Uterus (tissue), 4 donors: ENCODE data around the gene DNAJC18. TPM values are rescaled to one million over a fixed set of nuclear protein-coding genes. Genes with fewer than 3 reads are reported as not detected.

Experiments used
- DNase-seq, 2 donors: peaks; one replicate each; pipeline ENCODE4 v3.0.0-alpha.2; 2019 to 2020
- H3K27ac ChIP-seq, 2 donors: fragments of 200-600 bp; sonication (generic); 1 replicate in 1 of 2; 2 replicates in 1 of 2; pipeline ENCODE4 v1.5.1; 2016 to 2018
- H3K27me3 ChIP-seq, 2 donors: fragments of 200-600 bp; sonication (generic); one replicate each; pipeline ENCODE4 v1.5.1; 2018 to 2019; ENCODE audit warnings: control low read depth in 1 of 2
- H3K36me3 ChIP-seq, 2 donors: fragments of 200-600 bp; sonication (generic); one replicate each; pipeline ENCODE4 v1.5.1; 2019; ENCODE audit warnings: control low read depth in 1 of 2
- H3K4me1 ChIP-seq, 2 donors: fragments of 200-600 bp; sonication (generic); one replicate each; pipeline ENCODE4 v1.5.1; 2018 to 2019; ENCODE audit warnings: control low read depth in 1 of 2
- H3K4me3 ChIP-seq, 2 donors: fragments of 200-600 bp; sonication (generic); 1 replicate in 1 of 2; 2 replicates in 1 of 2; pipeline ENCODE4 v1.5.1; 2018 to 2019; ENCODE audit warnings: mild to moderate bottlenecking in 1 of 2
- H3K9me3 ChIP-seq, 2 donors: fragments of 200-600 bp; sonication (generic); one replicate each; pipeline ENCODE4 v1.5.1; 2019; ENCODE audit warnings: control low read depth in 1 of 2
- POLR2A ChIP-seq, 2 donors: fragments of 450-650 bp; IDR thresholded peaks; one replicate each; pipeline ENCODE4 v1.6.1; 2016; ENCODE audit warnings: antibody characterized with exemption in 2 of 2, mild to moderate bottlenecking in 1 of 2, moderate library complexity in 1 of 2
- intact Hi-C: fragments of 100-400 bp; cut with DNase I; formaldehyde crosslinking; loops from one replicate; pipeline ENCODE4 v1.15.1; 2023; ENCODE audit warnings: low total_unique reads
- total RNA-seq, 4 donors: library from RNA; depleted of rRNA in 3 of 4; stranded (reverse); fragments of >200 nt in 3 of 4; gene quantifications; one replicate each; pipeline versions ENCODE4 v1.1.0 to v1.2.4, GENCODE V29; 2014 to 2023
- TF ChIP-seq, protein P1 (sequence below), 4 experiments: fragments of 200-600 bp in 2 of 4; fragments of 450-650 bp in 2 of 4; sonication (generic) in 2 of 4; IDR thresholded peaks; one replicate each; pipeline ENCODE4 v1.5.1; 2016 to 2019; ENCODE audit warnings: antibody characterized with exemption in 4 of 4, mild to moderate bottlenecking in 2 of 4, moderate library complexity in 1 of 4
- donor health status: DM: yes; HTN: yes; CAD: no.

DNAJC18 gene
- total RNA-seq, 4 donors from 2014 or later, result 3.1 to 21.6 (median 12.6) TPM

DNA sequence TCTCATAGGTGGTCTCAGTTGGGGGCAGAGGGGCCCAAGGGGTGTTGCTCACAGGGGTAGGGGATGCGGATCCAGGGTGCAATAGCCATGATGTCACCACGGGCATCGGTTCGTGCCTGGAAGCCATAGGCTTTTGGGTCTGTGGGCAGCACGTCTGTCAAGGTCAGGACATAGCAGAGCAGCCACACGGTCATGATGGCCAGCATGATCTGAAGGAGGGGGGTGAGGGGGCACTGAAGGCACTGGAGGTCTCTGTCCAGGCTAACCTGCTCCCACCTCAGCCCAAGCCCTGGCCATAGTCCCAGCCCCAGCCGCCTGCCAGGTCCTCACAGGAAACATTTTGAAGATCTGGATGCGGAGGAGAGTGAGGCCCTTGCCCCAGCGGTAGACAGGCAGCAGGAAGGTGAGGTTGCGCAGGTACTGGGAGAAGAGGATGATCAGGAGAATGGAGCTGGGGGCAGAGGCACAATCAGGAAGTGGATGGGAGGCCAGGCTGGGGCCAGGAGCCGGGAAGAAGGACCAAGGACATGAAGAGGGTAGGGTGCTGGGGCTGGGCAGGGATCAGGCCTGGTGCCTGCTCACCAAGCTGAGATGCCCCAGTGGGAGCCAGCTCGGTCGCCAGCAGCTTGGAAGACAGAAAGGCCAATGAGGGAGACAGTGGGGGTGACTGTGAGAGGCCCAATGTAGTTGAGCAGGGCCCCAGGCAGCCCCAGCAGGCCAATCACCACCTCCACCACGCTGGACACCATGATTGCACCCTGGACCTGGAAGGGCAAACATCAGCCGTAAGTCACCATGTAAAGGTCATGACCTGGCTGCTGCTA is 59.5 kb downstream of the DNAJC18 start:
- DNase-seq, result no peak
- no peaks in the 10 kb centered on the region for H3K36me3 ChIP-seq
- intact Hi-C loops, result no loop called here

DNA sequence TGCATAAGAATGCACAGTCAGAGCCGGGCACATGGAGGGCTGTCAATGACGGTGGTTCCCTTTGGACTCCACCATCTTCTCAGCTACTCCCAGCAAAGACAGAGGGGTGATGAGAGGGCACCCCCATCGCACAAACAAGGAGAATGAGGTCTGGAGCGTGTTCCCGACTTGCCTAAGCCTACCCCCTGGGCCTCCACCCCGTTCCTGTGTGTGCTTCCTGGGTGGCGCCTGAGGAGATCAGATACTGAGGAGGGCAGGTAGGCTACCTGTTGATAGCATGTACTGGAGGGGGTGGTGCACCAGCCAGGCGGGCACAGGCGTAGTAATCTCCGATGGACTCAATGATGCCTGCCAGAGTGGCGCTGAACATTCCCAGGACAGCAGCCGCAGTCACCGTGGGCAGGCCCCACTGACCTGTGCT is 60.4 kb downstream of the DNAJC18 start:
- DNase-seq, result peak in 1 of 2 donors; percentile 3
- no peak for TF ChIP-seq POLR2A (IDR thresholded peaks at IDR 0.05)
- TF ChIP-seq, protein P1, sequence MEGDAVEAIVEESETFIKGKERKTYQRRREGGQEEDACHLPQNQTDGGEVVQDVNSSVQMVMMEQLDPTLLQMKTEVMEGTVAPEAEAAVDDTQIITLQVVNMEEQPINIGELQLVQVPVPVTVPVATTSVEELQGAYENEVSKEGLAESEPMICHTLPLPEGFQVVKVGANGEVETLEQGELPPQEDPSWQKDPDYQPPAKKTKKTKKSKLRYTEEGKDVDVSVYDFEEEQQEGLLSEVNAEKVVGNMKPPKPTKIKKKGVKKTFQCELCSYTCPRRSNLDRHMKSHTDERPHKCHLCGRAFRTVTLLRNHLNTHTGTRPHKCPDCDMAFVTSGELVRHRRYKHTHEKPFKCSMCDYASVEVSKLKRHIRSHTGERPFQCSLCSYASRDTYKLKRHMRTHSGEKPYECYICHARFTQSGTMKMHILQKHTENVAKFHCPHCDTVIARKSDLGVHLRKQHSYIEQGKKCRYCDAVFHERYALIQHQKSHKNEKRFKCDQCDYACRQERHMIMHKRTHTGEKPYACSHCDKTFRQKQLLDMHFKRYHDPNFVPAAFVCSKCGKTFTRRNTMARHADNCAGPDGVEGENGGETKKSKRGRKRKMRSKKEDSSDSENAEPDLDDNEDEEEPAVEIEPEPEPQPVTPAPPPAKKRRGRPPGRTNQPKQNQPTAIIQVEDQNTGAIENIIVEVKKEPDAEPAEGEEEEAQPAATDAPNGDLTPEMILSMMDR (IDR thresholded peaks at IDR 0.05), result no peak
- no peaks in the 10 kb centered on the region for H3K4me1 ChIP-seq
- intact Hi-C loops, result no loop called here
- no peaks in the 10 kb centered on the region for H3K36me3 ChIP-seq
- no peaks in the 10 kb centered on the region for H3K27me3 ChIP-seq
- H3K4me3 ChIP-seq, result no peak overlapping the region
- H3K27ac ChIP-seq, result no peak overlapping the region
- H3K9me3 ChIP-seq, result no peaks in the 10 kb centered on the region

More for the DNA sequence above, 59.5 kb downstream of the DNAJC18 start:
- Histone ChIP-seq H3K4me1 (no peaks in the 10 kb centered on the region), H3K9me3 (no peaks in the 10 kb centered on the region), H3K27ac (no peak overlapping the region), H3K4me3 (no peak overlapping the region), H3K27me3 (no peaks in the 10 kb centered on the region)
- no peak for TF ChIP-seq POLR2A (IDR thresholded peaks at IDR 0.05)
- TF ChIP-seq, protein P1 (IDR thresholded peaks at IDR 0.05), result no peak

DNA sequence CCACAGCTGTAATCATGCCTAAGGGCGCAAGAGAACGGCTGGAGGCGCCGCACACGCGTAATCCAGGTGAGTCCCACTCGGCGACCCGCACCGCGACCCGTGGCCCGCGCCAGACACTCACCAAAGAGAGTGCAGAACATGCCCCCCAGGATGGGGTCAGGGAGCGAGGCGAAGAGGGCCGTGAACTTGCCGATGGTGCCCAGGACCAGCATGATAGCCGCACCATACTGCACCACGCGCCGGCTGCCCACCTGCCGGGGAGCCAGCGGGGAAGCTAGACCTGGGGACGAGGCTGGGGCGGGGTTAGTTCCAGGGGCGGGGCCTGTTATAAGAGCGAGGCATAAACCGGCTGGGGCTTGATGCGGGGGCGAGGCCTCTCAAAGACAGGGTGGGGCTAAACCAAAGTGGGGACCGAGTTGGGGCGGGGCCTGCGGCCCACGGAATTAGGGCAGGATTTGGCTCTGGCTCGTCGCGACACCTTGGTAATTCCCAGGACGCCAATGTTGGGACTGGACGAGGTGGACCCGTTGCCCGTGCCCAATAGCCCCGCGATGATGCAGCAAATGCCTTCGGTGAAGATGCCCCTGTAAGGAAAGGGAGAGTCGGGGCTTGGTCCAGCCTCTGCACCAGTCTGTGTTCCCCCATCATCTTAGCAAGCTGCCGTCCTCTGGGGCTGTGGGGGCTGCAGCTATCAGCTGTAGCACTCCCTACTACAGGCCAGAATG is 61.1 kb downstream of the DNAJC18 start:
- H3K4me1 ChIP-seq, result no peaks in the 10 kb centered on the region
- H3K36me3 ChIP-seq, result no peaks in the 10 kb centered on the region
- no peaks in the 10 kb centered on the region for H3K9me3 ChIP-seq
- H3K27me3 ChIP-seq, result no peaks in the 10 kb centered on the region
- DNase-seq, result peak in 1 of 2 donors; percentile 14
- TF ChIP-seq, protein P1 (IDR thresholded peaks at IDR 0.05), result no peak
- TF ChIP-seq POLR2A (IDR thresholded peaks at IDR 0.05), result no peak
- no peak overlapping the region for H3K27ac ChIP-seq
- intact Hi-C loops, result no loop called here
- no peak overlapping the region for H3K4me3 ChIP-seq

DNA sequence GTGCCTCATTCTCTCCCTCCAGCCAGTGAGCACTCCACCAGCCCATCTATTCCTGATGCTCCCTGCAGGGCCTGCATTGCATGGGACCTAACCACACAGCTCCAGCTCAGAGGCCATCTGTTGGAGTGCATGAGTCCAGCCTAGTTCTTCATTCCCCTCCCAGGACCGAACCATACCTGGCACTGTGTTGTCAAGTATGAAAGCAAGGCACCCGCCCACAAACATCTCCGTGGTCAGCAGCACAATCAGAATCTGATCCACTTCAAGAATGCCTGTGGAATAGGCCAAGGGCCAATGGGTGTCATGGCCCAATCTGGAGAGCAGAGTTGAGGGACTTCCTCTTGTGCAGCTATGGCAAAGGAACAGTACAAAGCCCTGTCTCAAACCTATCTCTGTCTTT is 62.1 kb downstream of the DNAJC18 start:
- Histone ChIP-seq H3K27me3 (no peaks in the 10 kb centered on the region), H3K4me3 (no peak overlapping the region), H3K27ac (no peak overlapping the region), H3K9me3 (no peaks in the 10 kb centered on the region), H3K36me3 (no peaks in the 10 kb centered on the region), H3K4me1 (no peaks in the 10 kb centered on the region)
- intact Hi-C loops, result no loop called here
- DNase-seq, result peak; percentile 4 to 10
- no peak for TF ChIP-seq POLR2A (IDR thresholded peaks at IDR 0.05)
- TF ChIP-seq, protein P1 (IDR thresholded peaks at IDR 0.05), result no peak

DNA sequence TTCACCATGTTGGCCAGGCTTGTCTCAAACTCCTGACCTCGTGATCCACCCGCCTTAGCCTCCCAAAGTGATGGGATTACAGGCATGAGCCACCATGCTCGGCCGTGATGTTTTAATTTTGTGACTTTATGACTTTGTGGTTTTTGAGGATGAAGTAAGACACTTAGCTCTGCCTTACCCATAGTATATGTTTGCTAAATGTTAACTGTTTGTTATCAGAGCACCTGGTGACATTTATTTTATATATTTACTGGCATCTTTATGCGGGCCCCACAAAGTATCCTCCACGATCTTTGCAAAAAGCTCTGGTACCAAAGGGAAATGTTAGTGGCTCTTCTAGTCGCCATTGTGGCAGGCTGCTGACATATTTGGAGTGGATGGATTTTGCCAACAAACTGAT is 63.0 kb downstream of the DNAJC18 start:
- H3K27ac ChIP-seq, result no peak overlapping the region
- DNase-seq, result peak in 1 of 2 donors; percentile 7
- H3K27me3 ChIP-seq, result no peaks in the 10 kb centered on the region
- no peaks in the 10 kb centered on the region for H3K4me1 ChIP-seq
- no peaks in the 10 kb centered on the region for H3K36me3 ChIP-seq
- no peaks in the 10 kb centered on the region for H3K9me3 ChIP-seq
- no peak overlapping the region for H3K4me3 ChIP-seq
- intact Hi-C loops, result no loop called here
- TF ChIP-seq, protein P1 (IDR thresholded peaks at IDR 0.05), result no peak
- no peak for TF ChIP-seq POLR2A (IDR thresholded peaks at IDR 0.05)
